ENCODE results near the gene IFNGR2.
"Not testable (repeated sequence)": the region's sequence is repeated elsewhere in the genome, so short reads cannot be mapped to it uniquely, and the experiment has no call there.

Gene IFNGR2

GRCh38 chr21:33403128-33403785 lies at the start of gene IFNGR2:
Gene IFNGR2, plus strand, starts transcription at chr21:33403413. Its CDS starts 131 bp downstream, at chr21:33403544.
- Histone ChIP-seq H3K4me1 (ENCODE audit: control insufficient read depth in 1 of 2, insufficient read depth in 2 of 2, low read length in 2 of 2) (peaks cover 0 to 18% of the 10 kb centered on the region in 2 donors), H3K27me3 (ENCODE audit: low read depth, low read length) (no peaks in the 10 kb centered on the region), H3K36me3 (ENCODE audit: control insufficient read depth in 1 of 2, insufficient read depth in 2 of 2, low read length in 2 of 2) (peaks cover 0 to 4% of the 10 kb centered on the region in 2 donors), H3K4me3 (ENCODE audit: low read depth in 1 of 2, low read length in 2 of 2) (peak within 1 kb of the TSS; percentile 80 to 84), H3K27ac (ENCODE audit: low read length) (peak within 1 kb of the TSS; percentile 88), H3K9me3 (ENCODE audit: control insufficient read depth in 1 of 2, low read length in 2 of 2) (no peaks in the 10 kb centered on the region)

GRCh38 chr21:33355355-33355754 lies 47.9 kb upstream of the IFNGR2 start:
- no peak overlapping the region for H3K4me3 ChIP-seq (ENCODE audit: low read depth in 1 of 2, low read length in 2 of 2)
- peaks cover 14 to 28% of the 10 kb centered on the region in 2 donors for H3K36me3 ChIP-seq (ENCODE audit: control insufficient read depth in 1 of 2, insufficient read depth in 2 of 2, low read length in 2 of 2)
- H3K27ac ChIP-seq (ENCODE audit: low read length) = no peak overlapping the region
- no peaks in the 10 kb centered on the region for H3K9me3 ChIP-seq (ENCODE audit: control insufficient read depth in 1 of 2, low read length in 2 of 2)
- H3K27me3 ChIP-seq (ENCODE audit: low read depth, low read length) = no peaks in the 10 kb centered on the region
- no peaks in the 10 kb centered on the region for H3K4me1 ChIP-seq (ENCODE audit: control insufficient read depth in 1 of 2, insufficient read depth in 2 of 2, low read length in 2 of 2)

- Histone ChIP-seq H3K9me3 (ENCODE audit: control insufficient read depth in 1 of 2, low read length in 2 of 2) (no peaks in the 10 kb centered on the region), H3K27ac (ENCODE audit: low read length) (no peak overlapping the region), H3K4me1 (ENCODE audit: control insufficient read depth in 1 of 2, insufficient read depth in 2 of 2, low read length in 2 of 2) (no peaks in the 10 kb centered on the region), H3K4me3 (ENCODE audit: low read depth in 1 of 2, low read length in 2 of 2) (no peak overlapping the region), H3K27me3 (ENCODE audit: low read depth, low read length) (no peaks in the 10 kb centered on the region), H3K36me3 (ENCODE audit: control insufficient read depth in 1 of 2, insufficient read depth in 2 of 2, low read length in 2 of 2) (peaks cover 14 to 22% of the 10 kb centered on the region in 2 donors)
Observed at GRCh38 chr21:33355996-33356395, 47.2 kb upstream of the IFNGR2 start.

- Histone ChIP-seq H3K27me3 (ENCODE audit: low read depth, low read length) (no peaks in the 10 kb centered on the region), H3K4me3 (ENCODE audit: low read depth in 1 of 2, low read length in 2 of 2) (no peak overlapping the region), H3K4me1 (ENCODE audit: control insufficient read depth in 1 of 2, insufficient read depth in 2 of 2, low read length in 2 of 2) (no peaks in the 10 kb centered on the region), H3K27ac (ENCODE audit: low read length) (no peak overlapping the region), H3K9me3 (ENCODE audit: control insufficient read depth in 1 of 2, low read length in 2 of 2) (no peaks in the 10 kb centered on the region), H3K36me3 (ENCODE audit: control insufficient read depth in 1 of 2, insufficient read depth in 2 of 2, low read length in 2 of 2) (peaks cover 14 to 19% of the 10 kb centered on the region in 2 donors)
Observed at GRCh38 chr21:33357177-33357576, 46.0 kb upstream of the IFNGR2 start.

- H3K27me3 ChIP-seq (ENCODE audit: low read depth, low read length) = no peaks in the 10 kb centered on the region
- peaks cover 14 to 16% of the 10 kb centered on the region in 2 donors for H3K36me3 ChIP-seq (ENCODE audit: control insufficient read depth in 1 of 2, insufficient read depth in 2 of 2, low read length in 2 of 2)
- H3K4me1 ChIP-seq (ENCODE audit: control insufficient read depth in 1 of 2, insufficient read depth in 2 of 2, low read length in 2 of 2) = no peaks in the 10 kb centered on the region
- peak overlapping the region; percentile 45 for H3K27ac ChIP-seq (ENCODE audit: low read length)
- no peak overlapping the region for H3K4me3 ChIP-seq (ENCODE audit: low read depth in 1 of 2, low read length in 2 of 2)
- no peaks in the 10 kb centered on the region for H3K9me3 ChIP-seq (ENCODE audit: control insufficient read depth in 1 of 2, low read length in 2 of 2)
Observed at GRCh38 chr21:33359446-33359845, 43.8 kb upstream of the IFNGR2 start.

GRCh38 chr21:33360281-33360680 lies 42.9 kb upstream of the IFNGR2 start:
- H3K9me3 ChIP-seq (ENCODE audit: control insufficient read depth in 1 of 2, low read length in 2 of 2) = no peaks in the 10 kb centered on the region
- H3K4me3 ChIP-seq (ENCODE audit: low read depth in 1 of 2, low read length in 2 of 2) = no peak overlapping the region
- H3K27ac ChIP-seq (ENCODE audit: low read length) = no peak overlapping the region
- no peaks in the 10 kb centered on the region for H3K4me1 ChIP-seq (ENCODE audit: control insufficient read depth in 1 of 2, insufficient read depth in 2 of 2, low read length in 2 of 2)
- no peaks in the 10 kb centered on the region for H3K27me3 ChIP-seq (ENCODE audit: low read depth, low read length)
- peaks cover 14% of the 10 kb centered on the region in 2 donors for H3K36me3 ChIP-seq (ENCODE audit: control insufficient read depth in 1 of 2, insufficient read depth in 2 of 2, low read length in 2 of 2)

- H3K36me3 ChIP-seq (ENCODE audit: control insufficient read depth in 1 of 2, insufficient read depth in 2 of 2, low read length in 2 of 2) = peaks cover 12% of the 10 kb centered on the region in 2 donors
- peak overlapping the region; percentile 36 to 38 for H3K4me3 ChIP-seq (ENCODE audit: low read depth in 1 of 2, low read length in 2 of 2)
- no peaks in the 10 kb centered on the region for H3K27me3 ChIP-seq (ENCODE audit: low read depth, low read length)
- peak overlapping the region; percentile 1 for H3K27ac ChIP-seq (ENCODE audit: low read length)
- no peaks in the 10 kb centered on the region for H3K9me3 ChIP-seq (ENCODE audit: control insufficient read depth in 1 of 2, low read length in 2 of 2)
- no peaks in the 10 kb centered on the region for H3K4me1 ChIP-seq (ENCODE audit: control insufficient read depth in 1 of 2, insufficient read depth in 2 of 2, low read length in 2 of 2)
Observed at GRCh38 chr21:33360881-33361602, 42.2 kb upstream of the IFNGR2 start.

GRCh38 chr21:33362044-33362555 lies 41.1 kb upstream of the IFNGR2 start:
- Histone ChIP-seq H3K36me3 (ENCODE audit: control insufficient read depth in 1 of 2, insufficient read depth in 2 of 2, low read length in 2 of 2) (peaks cover 1 to 2% of the 10 kb centered on the region in 2 donors), H3K9me3 (ENCODE audit: control insufficient read depth in 1 of 2, low read length in 2 of 2) (peaks cover 0 to 2% of the 10 kb centered on the region in 2 donors), H3K4me1 (ENCODE audit: control insufficient read depth in 1 of 2, insufficient read depth in 2 of 2, low read length in 2 of 2) (no peaks in the 10 kb centered on the region), H3K27ac (ENCODE audit: low read length) (peak overlapping the region; percentile 18), H3K27me3 (ENCODE audit: low read depth, low read length) (no peaks in the 10 kb centered on the region), H3K4me3 (ENCODE audit: low read depth in 1 of 2, low read length in 2 of 2) (peak overlapping the region in 1 of 2 donors; percentile 36)

GRCh38 chr21:33363911-33364609 lies 39.2 kb upstream of the IFNGR2 start:
- not testable (repeated sequence) for H3K36me3 ChIP-seq (ENCODE audit: control insufficient read depth in 1 of 2, insufficient read depth in 2 of 2, low read length in 2 of 2); H3K9me3 ChIP-seq (ENCODE audit: control insufficient read depth in 1 of 2, low read length in 2 of 2); H3K4me3 ChIP-seq (ENCODE audit: low read depth in 1 of 2, low read length in 2 of 2); H3K27ac ChIP-seq (ENCODE audit: low read length); H3K4me1 ChIP-seq (ENCODE audit: control insufficient read depth in 1 of 2, insufficient read depth in 2 of 2, low read length in 2 of 2); H3K27me3 ChIP-seq (ENCODE audit: low read depth, low read length)

GRCh38 chr21:33364830-33365229 lies 38.4 kb upstream of the IFNGR2 start:
- H3K4me1 ChIP-seq (ENCODE audit: control insufficient read depth in 1 of 2, insufficient read depth in 2 of 2, low read length in 2 of 2) = no peaks in the 10 kb centered on the region
- no peak overlapping the region for H3K27ac ChIP-seq (ENCODE audit: low read length)
- peaks cover 0 to 9% of the 10 kb centered on the region in 2 donors for H3K9me3 ChIP-seq (ENCODE audit: control insufficient read depth in 1 of 2, low read length in 2 of 2)
- no peak overlapping the region for H3K4me3 ChIP-seq (ENCODE audit: low read depth in 1 of 2, low read length in 2 of 2)
- no peaks in the 10 kb centered on the region for H3K27me3 ChIP-seq (ENCODE audit: low read depth, low read length)
- H3K36me3 ChIP-seq (ENCODE audit: control insufficient read depth in 1 of 2, insufficient read depth in 2 of 2, low read length in 2 of 2) = no peaks in the 10 kb centered on the region

- Histone ChIP-seq H3K4me3 (ENCODE audit: low read depth in 1 of 2, low read length in 2 of 2) (no peak overlapping the region), H3K27me3 (ENCODE audit: low read depth, low read length) (no peaks in the 10 kb centered on the region), H3K4me1 (ENCODE audit: control insufficient read depth in 1 of 2, insufficient read depth in 2 of 2, low read length in 2 of 2) (no peaks in the 10 kb centered on the region), H3K36me3 (ENCODE audit: control insufficient read depth in 1 of 2, insufficient read depth in 2 of 2, low read length in 2 of 2) (no peaks in the 10 kb centered on the region), H3K27ac (ENCODE audit: low read length) (no peak overlapping the region), H3K9me3 (ENCODE audit: control insufficient read depth in 1 of 2, low read length in 2 of 2) (peaks cover 0 to 9% of the 10 kb centered on the region in 2 donors)
Observed at GRCh38 chr21:33367309-33367973, 35.8 kb upstream of the IFNGR2 start.
